Esophagus squamous epithelium (tissue), 5 donors: Measurements from ENCODE around the gene TRPM6. TPM values are rescaled to one million over a fixed set of nuclear protein-coding genes. Genes with fewer than 3 reads are reported as not detected.
A peak's percentile ranks its signal among the peaks of the same experiment; 100 is the strongest.

ENCODE experiments used
- DNase-seq: peaks from one replicate; lab custom pipeline; 2025; lab: John Stamatoyannopoulos, UW
- H3K27ac ChIP-seq, 4 donors: fragments of 200-600 bp; sonication (generic); one replicate each; pipeline ENCODE4 v1.5.1; 2016 to 2019; ENCODE audit warnings: mild to moderate bottlenecking in 1 of 4
- H3K27me3 ChIP-seq, 4 donors: fragments of 200-600 bp; sonication (generic); 1 replicate in 3 of 4; 2 replicates in 1 of 4; pipeline versions ENCODE4 v1.5.1 to v1.6.0; 2017 to 2021; ENCODE audit warnings: antibody characterized with exemption in 1 of 4
- H3K36me3 ChIP-seq, 3 donors: fragments of 200-600 bp; sonication (generic); one replicate each; pipeline ENCODE4 v1.5.1; 2016 to 2019
- H3K4me1 ChIP-seq, 3 donors: fragments of 200-600 bp; sonication (generic); one replicate each; pipeline ENCODE4 v1.5.1; 2017 to 2019
- H3K4me3 ChIP-seq, 4 donors: fragments of 200-600 bp; sonication (generic); 1 replicate in 3 of 4; 2 replicates in 1 of 4; pipeline ENCODE4 v1.5.1; 2016 to 2019; ENCODE audit warnings: mild to moderate bottlenecking in 2 of 4, moderate library complexity in 1 of 4
- H3K9me3 ChIP-seq, 3 donors: fragments of 200-600 bp; sonication (generic); one replicate each; pipeline ENCODE4 v1.5.1; 2016 to 2019
- CTCF ChIP-seq, 6 experiments: fragments of 450-650 bp in 4 of 6; fragments of 200-600 bp in 2 of 6; sonication (generic) in 2 of 6; IDR thresholded peaks; one replicate each; pipeline ENCODE4 v1.5.1; 2016 to 2019; ENCODE audit warnings: antibody characterized with exemption in 6 of 6, mild to moderate bottlenecking in 4 of 6, moderate library complexity in 4 of 6
- POLR2A ChIP-seq, 4 donors: fragments of 450-650 bp; IDR thresholded peaks; one replicate each; pipeline ENCODE4 v1.6.1; 2017; ENCODE audit warnings: antibody characterized with exemption in 4 of 4, mild to moderate bottlenecking in 4 of 4, moderate library complexity in 3 of 4
- WGBS, 2 donors: methylation state at CpG; one replicate each; pipeline ENCODE4 v1.1.5; 2018; 5-methylcytosine and 5-hydroxymethylcytosine counted together
- intact Hi-C: fragments of 100-400 bp; cut with DNase I; formaldehyde crosslinking; loops from one replicate; pipeline ENCODE4 v1.15.0; 2022
- total RNA-seq, 4 donors: library from RNA; depleted of rRNA; stranded (reverse); fragments of >200 nt; gene quantifications; one replicate each; pipeline ENCODE4 v1.1.0, GENCODE V29; 2016
- donor health status: DM: yes; HTN: yes; CAD: no.

The TRPM6 gene
- total RNA-seq, 4 donors from 2014 or later, result 0.27 to 1.6 (median 1.2) TPM

- WGBS, 2 donors, result 87 to 89% methylated on average over 4 of the region's 4 CpGs
- Histone ChIP-seq H3K4me1 (no peaks in the 10 kb centered on the region), H3K36me3 (no peaks in the 10 kb centered on the region), H3K4me3 (no peak overlapping the region), H3K27ac (no peak overlapping the region), H3K27me3 (no peaks in the 10 kb centered on the region), H3K9me3 (no peaks in the 10 kb centered on the region)
- intact Hi-C loops, result no loop called here
- no peak for TF ChIP-seq POLR2A (IDR thresholded peaks at IDR 0.05)
- no peak for TF ChIP-seq CTCF (IDR thresholded peaks at IDR 0.05)
- DNase-seq, result no peak
Measured at GRCh38 chr9:74795081-74795480, 92.6 kb downstream of the TRPM6 start.

GRCh38 chr9:74784506-74784905 is 103.2 kb downstream of the TRPM6 start:
- TF ChIP-seq CTCF (IDR thresholded peaks at IDR 0.05), result no peak
- no peak for TF ChIP-seq POLR2A (IDR thresholded peaks at IDR 0.05)
- Histone ChIP-seq H3K27me3 (no peaks in the 10 kb centered on the region), H3K4me1 (no peaks in the 10 kb centered on the region), H3K27ac (no peak overlapping the region), H3K36me3 (no peaks in the 10 kb centered on the region), H3K9me3 (no peaks in the 10 kb centered on the region), H3K4me3 (no peak overlapping the region)
- DNase-seq, result no peak
- intact Hi-C loops, result no loop called here
- 73 to 82% methylated on average over 5 of the region's 5 CpGs for WGBS, 2 donors

- DNase-seq, result no peak
- no peak overlapping the region for H3K27ac ChIP-seq
- H3K4me1 ChIP-seq, result no peaks in the 10 kb centered on the region
- intact Hi-C loops, result no loop called here
- 51 to 66% methylated on average over 2 of the region's 2 CpGs for WGBS, 2 donors
- no peak overlapping the region for H3K4me3 ChIP-seq
- TF ChIP-seq CTCF (IDR thresholded peaks at IDR 0.05) (no peak), POLR2A (IDR thresholded peaks at IDR 0.05) (no peak)
- no peaks in the 10 kb centered on the region for H3K9me3 ChIP-seq
- H3K36me3 ChIP-seq, result no peaks in the 10 kb centered on the region
- H3K27me3 ChIP-seq, result no peaks in the 10 kb centered on the region
Measured at GRCh38 chr9:74783408-74783807, 104.3 kb downstream of the TRPM6 start.

- no peak overlapping the region for H3K27ac ChIP-seq
- H3K9me3 ChIP-seq, result no peaks in the 10 kb centered on the region
- intact Hi-C loops, result loop anchor here (5.0 kb wide), 1 partner anchor 225 kb away; no protein-coding TSS in a partner anchor
- H3K4me3 ChIP-seq, result no peak overlapping the region
- TF ChIP-seq CTCF (IDR thresholded peaks at IDR 0.05), result peak; percentile 43 to 85 (median 76)
- TF ChIP-seq POLR2A (IDR thresholded peaks at IDR 0.05), result no peak
- H3K27me3 ChIP-seq, result peaks cover 0 to 6% (median 0%) of the 10 kb centered on the region in 4 donors
- no peaks in the 10 kb centered on the region for H3K36me3 ChIP-seq
- no peak for DNase-seq
- 34 to 43% methylated on average over 8 of the region's 8 CpGs for WGBS, 2 donors
- no peaks in the 10 kb centered on the region for H3K4me1 ChIP-seq
Measured at GRCh38 chr9:74777136-74777879, 110.4 kb downstream of the TRPM6 start.

GRCh38 chr9:74775396-74775795 is 112.3 kb downstream of the TRPM6 start:
- H3K9me3 ChIP-seq, result no peaks in the 10 kb centered on the region
- H3K36me3 ChIP-seq, result no peaks in the 10 kb centered on the region
- H3K4me1 ChIP-seq, result no peaks in the 10 kb centered on the region
- intact Hi-C loops, result loop anchor here (5.0 kb wide), 1 partner anchor 227 kb away; no protein-coding TSS in a partner anchor
- peaks cover 0 to 6% (median 0%) of the 10 kb centered on the region in 4 donors for H3K27me3 ChIP-seq
- TF ChIP-seq CTCF (IDR thresholded peaks at IDR 0.05) (no peak), POLR2A (IDR thresholded peaks at IDR 0.05) (no peak)
- DNase-seq, result no peak
- WGBS, 2 donors, result 78 to 89% methylated on average over 5 of the region's 5 CpGs
- no peak overlapping the region for H3K4me3 ChIP-seq
- no peak overlapping the region for H3K27ac ChIP-seq
